Measurements from ENCODE around the gene SMTNL2. TPM values are rescaled to one million over a fixed set of nuclear protein-coding genes. Genes with fewer than 3 reads are reported as not detected.

SMTNL2 gene
- not detected in 2 replicates for total RNA-seq

DNA sequence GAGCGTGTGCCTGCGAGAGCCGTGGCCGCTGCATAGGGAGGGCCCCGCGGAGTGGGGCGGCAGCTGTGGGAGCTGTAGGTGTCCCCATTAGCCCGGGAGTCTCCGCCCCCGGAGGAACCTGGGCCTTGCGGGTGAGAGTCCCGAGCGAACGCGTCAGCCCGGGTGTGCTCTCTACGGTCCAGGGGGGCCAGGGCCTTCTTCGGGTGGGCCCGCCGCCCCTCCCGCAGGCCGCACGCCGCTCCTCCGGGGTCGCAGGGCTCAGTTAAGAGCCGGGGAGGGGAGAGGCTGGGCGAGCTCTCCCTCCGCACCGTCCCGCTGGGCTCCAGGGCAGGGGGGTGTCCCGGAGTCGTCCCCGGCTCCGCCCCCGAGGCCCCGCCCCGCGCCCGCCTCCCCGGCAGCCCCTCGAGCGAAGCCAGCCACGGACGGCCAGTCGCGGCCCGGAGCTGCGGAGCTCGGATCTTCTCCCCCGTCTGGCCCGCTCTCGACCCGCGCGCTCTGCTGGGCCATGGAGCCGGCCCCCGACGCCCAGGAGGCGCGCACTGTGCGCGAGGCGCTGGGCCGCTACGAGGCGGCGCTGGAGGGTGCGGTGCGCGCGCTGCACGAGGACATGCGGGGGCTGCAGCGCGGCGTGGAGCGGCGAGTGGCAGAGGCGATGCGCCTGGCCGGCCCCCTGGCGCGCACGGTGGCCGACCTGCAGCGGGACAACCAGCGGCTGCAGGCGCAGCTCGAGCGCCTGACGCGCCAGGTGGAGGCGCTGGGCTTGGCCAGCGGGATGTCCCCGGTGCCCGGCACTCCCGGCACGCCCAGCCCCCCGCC lies at the start of gene SMTNL2:
Gene SMTNL2 (plus strand): TSS at position 429 of the 816 bp plus-strand sequence. CDS start 77 bp downstream, at position 506.

DNA sequence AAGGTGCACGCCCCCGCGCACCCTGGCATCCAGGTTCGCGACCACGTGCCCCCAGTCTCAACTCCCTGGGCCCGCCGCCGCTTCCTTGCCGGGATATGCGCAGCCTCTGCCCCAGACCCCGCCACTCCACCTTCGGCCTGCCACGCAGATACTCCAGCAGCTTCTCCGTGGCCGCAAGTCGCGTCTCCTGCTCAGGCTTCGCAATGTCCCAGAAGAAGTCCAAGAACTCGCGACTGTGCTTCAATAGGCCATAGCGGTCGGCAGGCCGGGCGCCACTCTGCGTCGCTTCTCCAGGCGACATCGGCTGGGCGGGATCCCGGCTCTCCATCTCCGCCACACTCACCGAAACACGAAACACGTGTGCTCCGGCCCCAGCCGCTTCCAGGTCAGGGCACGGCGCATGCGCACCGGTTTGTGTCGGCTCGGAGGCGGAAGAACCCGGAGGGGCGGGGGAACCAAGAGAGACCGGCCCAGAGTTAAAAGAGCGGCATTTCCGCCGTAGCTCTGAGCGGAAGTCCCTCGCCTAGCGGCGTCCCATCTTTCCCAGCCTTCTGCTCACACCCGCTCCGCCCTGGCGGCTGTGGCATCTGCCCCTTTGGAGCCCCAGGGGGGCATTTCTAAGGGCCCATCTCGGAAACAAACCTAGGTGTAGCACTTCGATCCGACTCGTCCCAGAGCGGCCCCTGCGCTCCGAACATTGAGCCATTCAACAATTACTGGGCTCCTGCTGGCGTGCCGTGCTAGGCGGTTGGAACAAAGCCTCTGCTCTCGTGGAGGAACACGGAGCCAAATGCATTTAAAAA lies 29.1 kb upstream of the SMTNL2 start, which contains the start of gene MYBBP1A:
Gene MYBBP1A (minus strand): TSS at position 388 of the 803 bp plus-strand sequence. CDS start 60 bp downstream, at position 328.

DNA sequence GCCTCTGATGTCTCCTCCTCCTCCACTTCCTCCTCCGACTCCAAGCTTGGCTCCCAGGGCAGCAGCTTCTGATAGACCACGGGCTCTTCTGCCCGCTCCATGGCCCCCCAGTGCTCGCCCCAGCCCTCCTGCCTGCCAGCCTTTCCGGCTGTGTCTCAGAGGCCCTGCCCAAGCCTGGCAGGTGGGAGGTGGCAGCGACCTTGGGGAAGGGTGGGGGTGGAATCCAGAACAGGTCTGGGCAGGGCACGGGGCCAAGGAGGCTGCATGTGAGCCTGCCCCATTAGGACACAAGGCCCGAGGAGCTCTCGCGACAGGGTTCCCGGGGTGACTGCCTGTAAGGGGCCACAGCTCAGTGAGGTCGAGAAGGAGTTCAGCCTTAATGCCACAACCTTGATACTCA lies 23.9 kb upstream of the SMTNL2 start, which contains the start of gene GGT6:
Gene GGT6 (minus strand): TSS at position 157 of the 400 bp plus-strand sequence. CDS start 56 bp downstream, at position 101.

DNA sequence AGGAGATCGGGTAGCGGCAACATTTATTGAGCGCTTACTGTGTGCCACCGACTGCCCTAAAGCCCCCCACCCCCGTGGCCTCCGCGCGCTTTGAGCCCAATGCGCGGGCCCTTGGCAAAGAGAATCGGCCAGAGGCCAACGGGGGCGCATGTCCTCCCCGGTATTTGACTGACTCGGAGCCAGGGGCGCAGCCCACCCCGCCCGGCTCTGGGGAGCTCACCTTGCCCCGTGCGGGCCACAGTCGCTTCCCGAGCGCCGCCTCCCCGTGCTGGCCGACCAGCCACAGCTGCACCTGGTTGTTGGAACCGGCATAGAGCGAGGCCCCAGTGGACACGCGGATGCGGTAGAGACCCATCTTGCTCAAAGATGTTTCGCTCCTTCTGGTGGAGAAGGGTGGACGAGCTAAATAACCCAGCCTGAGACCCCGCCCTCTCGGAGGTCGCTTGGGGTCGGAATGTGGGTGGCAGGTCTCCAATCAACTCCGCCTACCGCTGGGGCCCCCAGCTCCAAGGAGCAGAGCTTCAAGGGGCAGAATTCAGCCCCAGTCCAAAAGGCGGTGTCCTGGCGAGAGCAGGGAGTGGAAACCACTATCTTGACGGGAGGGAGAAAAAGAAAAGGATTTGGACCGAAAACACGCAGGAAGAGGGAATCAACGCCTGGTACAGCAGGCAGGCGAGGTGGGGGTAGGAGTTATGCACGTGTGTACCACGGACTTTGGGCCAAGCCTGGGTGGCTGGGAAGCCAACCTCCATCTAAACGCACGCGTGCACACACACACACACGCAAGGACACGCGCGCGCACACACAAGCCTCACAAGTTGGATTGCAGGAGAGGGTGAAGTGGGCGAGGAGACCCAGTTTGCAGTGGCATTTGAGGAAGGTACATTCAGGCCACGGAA lies 57.2 kb downstream of the SMTNL2 start, which contains the start of gene ALOX15:
Gene ALOX15 (minus strand): TSS at position 382 of the 899 bp plus-strand sequence. CDS start 27 bp downstream, at position 355.

Small RNA genes lying within 50 kb of the gene (small RNA-seq; reads per million reads assigned to genes)
- gene RNU6-955P = not detected

Other genes with a start within 250 kb of the SMTNL2 start
- 56.8 and 67.8 TPM in 2 replicates for gene UBE2G1, start 217.9 kb upstream of the SMTNL2 start, total RNA-seq
- gene SPNS3, start 150.6 kb upstream of the SMTNL2 start, total RNA-seq = 0.57 and 0.98 TPM in 2 replicates
- 36.3 and 44.2 TPM in 2 replicates for gene SPNS2, start 85.6 kb upstream of the SMTNL2 start, total RNA-seq
- gene MYBBP1A, start 29.1 kb upstream of the SMTNL2 start, total RNA-seq = 83.1 and 85.3 TPM in 2 replicates
- not detected in 2 replicates for gene GGT6, start 24.0 kb upstream of the SMTNL2 start, total RNA-seq
- gene ALOX15, start 57.1 kb downstream of the SMTNL2 start, total RNA-seq = not detected in 2 replicates
- 26.5 and 29.7 TPM in 2 replicates for gene PELP1, start 119.6 kb downstream of the SMTNL2 start, total RNA-seq
- 11.8 and 12.4 TPM in 2 replicates for gene ARRB2, start 126.1 kb downstream of the SMTNL2 start, total RNA-seq
- gene MED11, start 146.9 kb downstream of the SMTNL2 start, total RNA-seq = 13.8 and 14.4 TPM in 2 replicates
- under 0.01 TPM in 1 of 2 replicates, not detected in the other for gene ZMYND15, start 155.3 kb downstream of the SMTNL2 start, total RNA-seq
- gene CXCL16, start 155.4 kb downstream of the SMTNL2 start, total RNA-seq = 2.0 and 3.9 TPM in 2 replicates
- gene TM4SF5, start 187.4 kb downstream of the SMTNL2 start, total RNA-seq = not detected in 2 replicates
- not detected in 2 replicates for gene VMO1, start 201.8 kb downstream of the SMTNL2 start, total RNA-seq
- not detected in 2 replicates for gene GLTPD2, start 204.4 kb downstream of the SMTNL2 start, total RNA-seq
- 154 and 158 TPM in 2 replicates for gene PSMB6, start 211.6 kb downstream of the SMTNL2 start, total RNA-seq
- gene PLD2, start 222.6 kb downstream of the SMTNL2 start, total RNA-seq = 35.3 and 38.9 TPM in 2 replicates
- 57.6 and 66.6 TPM in 2 replicates for gene MINK1, start 248.8 kb downstream of the SMTNL2 start, total RNA-seq